GM19240 (cell line): ENCODE measurements around the gene PTPN3.

Experiments
- DNase-seq: peaks from one replicate; pipeline ENCODE4 v3.0.0; 2011; ENCODE audit warnings: low spot score; ENCODE audit not compliant: insufficient read length

PTPN3 gene

DNA sequence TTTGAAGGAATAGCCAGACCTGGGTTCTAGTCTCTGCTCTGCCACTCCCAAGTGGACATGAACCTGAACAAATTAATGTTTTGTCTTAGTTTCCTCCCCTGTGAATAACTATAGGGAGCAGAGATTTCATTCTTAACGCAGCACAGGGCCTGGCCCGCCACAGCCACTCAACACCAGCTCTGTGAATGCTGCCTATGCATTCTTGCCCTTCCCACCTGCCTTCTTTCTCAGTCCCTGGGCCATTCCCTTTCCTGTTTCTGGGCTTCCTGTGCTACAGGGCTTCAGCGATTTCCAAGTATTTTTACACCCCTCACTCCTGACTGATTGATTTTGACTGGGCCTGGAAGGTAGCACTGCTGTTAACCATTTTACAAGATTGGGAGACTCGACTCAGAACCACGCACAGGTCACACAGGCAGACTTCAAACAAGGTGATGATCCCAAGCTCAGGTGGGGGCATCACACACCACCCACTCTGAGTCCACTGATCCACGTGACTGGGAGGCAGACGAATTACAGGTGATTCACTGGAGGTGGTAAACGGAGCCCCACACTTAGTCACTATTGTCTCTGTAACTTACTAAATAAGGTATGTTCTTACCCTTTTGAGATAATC, 21.4 kb downstream of the PTPN3 start:
- no peak for DNase-seq

DNA sequence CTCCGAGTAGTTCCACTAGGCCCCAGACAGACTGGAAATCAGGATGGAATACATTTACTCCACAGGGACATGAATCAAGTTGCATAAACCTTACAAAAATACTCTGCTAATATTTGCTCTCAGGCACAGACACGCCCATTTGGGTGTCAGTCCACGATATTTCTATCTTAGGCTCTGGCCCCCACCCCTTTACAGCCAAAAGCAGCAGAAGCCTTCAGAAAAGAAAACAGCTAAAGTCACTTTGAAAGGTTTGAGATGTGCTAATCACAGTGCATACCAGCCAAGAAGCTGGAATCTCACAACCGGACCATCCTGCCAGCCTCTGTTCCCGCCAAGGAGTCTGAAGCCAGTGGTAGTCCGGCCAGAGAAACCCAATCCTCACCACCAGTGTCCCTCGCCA, 22.6 kb downstream of the PTPN3 start:
- no peak for DNase-seq

- DNase-seq, result no peak
Observed at GRCh38 chr9:109474944-109475343, 23.2 kb downstream of the PTPN3 start.

- DNase-seq, result no peak
Observed at GRCh38 chr9:109474170-109474569, 23.9 kb downstream of the PTPN3 start.

- no peak for DNase-seq
Observed at GRCh38 chr9:109473329-109473728, 24.8 kb downstream of the PTPN3 start.

DNA sequence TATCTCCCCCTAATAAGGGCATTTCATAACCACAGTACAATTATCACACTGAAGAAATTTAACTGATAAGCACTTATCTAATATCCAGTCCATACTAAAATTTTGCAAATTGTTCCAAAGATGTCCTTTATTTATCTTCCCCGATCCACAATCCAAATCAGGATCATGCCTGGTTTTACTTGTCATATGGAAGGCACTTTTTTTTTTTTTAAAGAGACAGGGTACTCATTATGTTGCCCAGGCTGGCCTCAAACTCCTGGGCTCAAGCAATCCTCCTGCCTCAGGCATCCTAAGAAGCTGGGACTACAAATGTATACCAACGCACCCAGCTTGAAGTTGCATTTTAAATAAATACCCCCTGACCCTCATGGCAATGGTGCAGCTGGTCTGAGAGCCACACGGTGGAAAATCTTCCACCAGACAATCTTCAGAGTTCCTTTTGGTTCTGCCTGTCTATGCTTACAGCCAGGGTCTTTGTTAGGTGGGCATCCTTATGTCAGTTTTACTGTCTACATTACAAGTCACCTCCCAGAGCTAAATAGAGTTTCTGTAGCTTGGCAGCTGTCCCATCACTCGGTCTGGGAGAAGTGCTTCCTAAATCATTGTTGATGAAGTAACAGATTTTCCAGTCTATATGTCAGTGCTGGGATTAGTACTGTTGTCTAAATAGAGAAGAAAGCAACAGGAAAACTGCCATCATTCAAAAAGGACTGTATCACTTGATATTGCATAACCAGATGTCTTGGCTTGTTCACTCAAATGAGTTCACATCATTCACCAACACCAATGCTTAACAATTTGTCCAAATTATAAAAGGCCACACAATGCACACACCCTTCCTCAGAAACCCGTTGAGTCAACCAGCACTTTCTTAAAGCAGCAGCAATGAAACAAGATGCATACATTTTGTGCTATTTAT, 26.4 kb downstream of the PTPN3 start:
- DNase-seq, result no peak

- peak; percentile 48 for DNase-seq
Observed at GRCh38 chr9:109469646-109470358, 28.3 kb downstream of the PTPN3 start.

DNA sequence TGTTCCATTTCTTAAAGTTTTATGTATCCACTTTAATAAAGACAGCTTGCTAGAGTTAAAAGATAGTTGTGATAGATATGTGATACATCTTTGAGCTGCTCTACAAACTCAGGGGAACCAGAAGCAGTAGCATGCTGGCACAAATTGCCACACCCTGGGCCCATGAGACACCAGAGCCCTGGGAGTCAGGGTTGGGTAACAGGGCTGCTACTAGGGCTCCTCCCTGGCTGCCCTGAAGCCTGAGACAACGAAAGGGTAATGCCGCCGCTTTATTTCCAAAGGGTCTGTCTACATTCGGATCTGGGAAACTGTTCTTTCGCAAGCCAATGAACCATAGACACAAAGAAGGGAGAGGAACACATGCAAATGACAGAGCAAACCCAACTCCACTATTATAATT, 29.2 kb downstream of the PTPN3 start:
- DNase-seq, result no peak

GRCh38 chr9:109467936-109468335, 30.2 kb downstream of the PTPN3 start:
- no peak for DNase-seq

- DNase-seq, result no peak
Observed at GRCh38 chr9:109466623-109467590, 31.2 kb downstream of the PTPN3 start.

DNA sequence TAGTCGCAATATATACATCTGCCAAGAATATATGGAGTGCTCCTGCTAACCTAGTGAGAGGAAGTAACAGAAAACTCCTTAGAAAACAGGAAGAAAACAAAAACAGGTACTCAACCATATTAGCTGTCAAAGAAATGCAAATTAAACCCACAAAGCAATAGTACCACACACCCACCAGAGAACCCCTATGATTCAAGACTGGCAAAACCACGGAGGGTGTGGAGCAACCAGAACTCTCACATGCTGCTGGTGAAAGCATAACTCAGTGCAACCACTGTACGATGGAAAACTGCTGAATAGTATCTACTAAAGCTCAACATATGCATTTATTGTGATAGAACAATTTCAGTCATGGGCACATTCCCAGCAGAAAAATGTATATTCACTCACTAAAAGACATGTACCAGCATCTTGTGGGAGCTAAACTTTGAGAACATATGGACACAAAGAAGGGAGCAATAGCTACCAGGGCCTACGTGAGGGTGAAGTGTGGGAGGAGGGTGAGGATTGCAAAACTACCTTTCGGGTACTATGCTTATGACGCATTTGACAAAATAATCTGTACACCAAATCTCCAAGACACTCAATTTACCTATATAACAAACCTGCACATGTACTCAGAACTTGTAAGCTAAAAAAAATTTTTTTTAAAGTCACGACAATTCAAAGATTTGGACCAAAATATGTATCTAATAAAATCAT, 34.0 kb downstream of the PTPN3 start:
- DNase-seq, result no peak

- no peak for DNase-seq
Observed at GRCh38 chr9:109460576-109460975, 37.5 kb downstream of the PTPN3 start.

- DNase-seq, result no peak
Observed at GRCh38 chr9:109459423-109459822, 38.7 kb downstream of the PTPN3 start.

DNA sequence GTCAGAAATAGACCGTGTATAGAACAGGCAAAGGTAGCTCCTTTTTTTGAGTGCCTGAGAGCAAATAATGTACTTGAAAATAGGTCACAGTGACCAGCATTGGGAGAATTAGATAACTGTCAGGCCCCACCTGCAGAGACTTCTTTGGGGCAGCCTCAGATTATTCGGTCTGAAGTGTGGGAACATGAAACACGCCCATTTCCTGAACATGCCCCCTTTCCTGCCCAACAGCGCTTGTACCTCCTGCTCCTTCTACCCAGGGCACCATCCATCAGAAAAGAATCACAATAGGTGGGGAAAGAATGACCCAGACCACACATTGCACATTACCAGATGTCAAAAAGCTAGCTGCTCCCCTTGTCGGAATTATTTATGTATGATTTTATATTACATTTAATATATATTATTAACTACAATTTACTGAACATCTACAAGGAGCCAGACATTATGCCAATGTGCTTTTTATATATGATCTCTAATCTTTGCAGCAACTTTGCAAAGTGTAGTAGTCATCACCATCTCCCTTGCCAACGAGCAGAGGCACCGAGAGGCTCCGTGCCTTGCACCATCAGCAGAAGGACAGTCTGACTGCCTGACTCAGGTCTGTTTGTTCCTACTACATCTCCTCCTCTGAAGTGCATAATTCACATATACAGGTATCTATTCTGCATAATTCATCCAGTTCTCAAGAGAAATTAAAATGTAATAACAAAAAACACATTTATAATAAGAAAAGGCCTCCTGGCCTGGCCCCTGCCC, 39.5 kb downstream of the PTPN3 start:
- no peak for DNase-seq

DNA sequence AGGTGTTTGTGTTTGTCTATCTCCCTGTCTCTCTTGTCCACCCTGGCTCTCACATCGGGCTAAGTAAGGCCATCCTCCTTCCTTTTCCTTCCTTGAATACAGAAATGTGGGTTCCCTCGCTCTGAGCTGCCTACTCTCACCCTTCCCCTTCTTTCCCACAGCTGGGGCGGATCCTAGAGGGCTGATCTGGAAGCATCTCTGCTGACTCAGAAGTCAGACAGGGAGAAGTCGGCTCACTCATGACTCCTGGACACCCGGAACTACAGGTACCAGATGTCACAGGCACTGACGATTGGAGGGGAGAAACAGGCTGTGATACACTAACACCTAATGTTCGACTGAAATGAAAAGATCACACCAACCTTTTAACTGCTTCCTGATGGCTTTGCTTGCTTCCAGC, 41.3 kb downstream of the PTPN3 start:
- no peak for DNase-seq

DNA sequence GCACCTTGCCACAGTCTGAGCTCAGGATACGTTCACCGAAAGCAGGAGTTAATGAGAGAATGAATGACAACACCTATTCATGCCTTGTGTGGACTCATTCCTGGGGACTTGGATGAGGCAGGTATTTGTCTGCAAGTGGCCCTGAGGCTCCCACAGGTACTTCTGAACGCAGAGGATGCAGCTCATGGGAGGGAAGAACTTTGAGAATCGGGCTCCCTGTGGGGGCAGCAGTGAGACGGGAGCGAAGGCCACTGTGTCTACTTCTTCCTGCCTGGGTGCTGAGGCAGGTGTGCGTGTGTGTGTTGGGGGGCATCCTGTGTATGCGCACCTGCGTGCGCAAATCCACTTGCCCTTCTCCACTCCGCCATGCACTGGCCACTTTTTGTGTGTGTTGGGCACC, 42.2 kb downstream of the PTPN3 start:
- DNase-seq, result no peak

DNA sequence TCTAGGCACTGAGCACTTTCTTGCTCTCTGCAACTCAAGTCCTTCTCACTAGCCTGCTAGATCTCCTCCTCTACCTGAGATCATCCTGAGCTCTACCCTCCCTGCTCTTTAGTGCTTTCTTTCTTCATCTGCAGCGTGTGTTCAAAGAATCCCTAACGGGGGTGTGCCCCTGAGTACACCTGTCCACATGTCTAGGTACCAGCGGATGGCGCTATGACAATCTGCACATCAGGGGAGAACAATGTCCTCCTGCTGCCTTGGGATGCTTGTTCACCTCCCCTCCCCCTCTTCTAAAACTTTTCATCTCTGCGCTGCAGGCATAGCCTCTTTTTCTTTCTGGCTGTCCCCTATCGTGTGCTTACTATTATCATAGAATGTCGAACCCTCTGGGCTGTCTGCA, 42.7 kb downstream of the PTPN3 start:
- DNase-seq, result no peak

DNA sequence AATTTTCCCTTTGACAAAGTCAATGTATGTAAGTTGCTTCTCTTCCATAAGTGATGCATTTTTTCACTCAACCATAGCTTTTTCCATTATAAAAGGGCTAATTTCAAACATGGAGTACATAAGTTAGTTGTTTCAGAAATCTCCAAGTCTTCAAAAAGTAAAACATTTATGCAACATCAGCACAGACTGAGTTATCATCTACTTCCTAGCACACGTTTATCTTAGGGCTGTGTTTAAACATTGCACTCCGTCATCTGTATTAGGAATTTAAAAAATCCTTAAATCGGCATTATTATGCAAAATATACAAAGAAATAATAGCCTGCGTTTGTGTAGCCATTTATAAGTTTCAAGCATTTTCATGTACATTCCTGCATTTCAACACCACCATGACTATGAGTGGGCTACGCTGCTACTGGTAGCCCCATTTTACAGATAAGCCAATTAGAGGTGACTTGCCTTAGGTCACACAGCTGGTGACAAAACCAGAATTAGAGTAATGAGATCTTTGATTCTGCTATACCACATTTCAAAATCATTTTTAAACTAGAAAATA, 43.4 kb downstream of the PTPN3 start:
- no peak for DNase-seq

DNA sequence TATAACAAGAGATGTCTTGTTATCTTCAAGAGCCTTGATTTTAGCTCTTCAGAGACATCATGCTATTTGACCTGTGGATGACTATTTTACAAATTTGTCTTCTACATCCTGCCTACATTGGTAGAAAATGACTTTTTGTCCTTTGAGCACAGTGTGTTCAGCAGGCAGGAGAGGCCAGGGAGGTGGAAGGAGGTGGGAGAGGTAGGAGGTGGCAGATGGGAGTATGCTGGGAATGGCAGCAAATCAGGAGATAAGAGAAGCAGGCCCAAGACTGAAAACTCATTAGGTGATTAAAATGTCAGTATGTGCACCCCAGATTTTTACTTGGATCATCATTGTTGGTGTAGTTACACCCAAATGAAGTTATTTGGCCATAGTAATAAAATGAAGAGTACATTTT, 44.1 kb downstream of the PTPN3 start:
- no peak for DNase-seq
